DOHH2 (cell line): Measurements from ENCODE around the gene ANKRD22.

Source experiments
- EZH2phosphoT487 ChIP-seq: fragments of 200-600 bp; sonication (generic); IDR thresholded peaks from 2 replicates; pipeline ENCODE4 v1.6.1; 2017; ENCODE audit warnings: borderline replicate concordance, mild to moderate bottlenecking, antibody characterized with exemption, low read length, moderate library complexity, mixed read lengths
- TF ChIP-seq, protein P1 (sequence below): fragments of 200-600 bp; sonication (generic); IDR thresholded peaks from one replicate; pipeline ENCODE4 v1.5.1; 2014; ENCODE audit warnings: antibody characterized with exemption, mild to moderate bottlenecking, low read depth, low read length; ENCODE audit not compliant: poor library complexity, severe bottlenecking

DNA sequence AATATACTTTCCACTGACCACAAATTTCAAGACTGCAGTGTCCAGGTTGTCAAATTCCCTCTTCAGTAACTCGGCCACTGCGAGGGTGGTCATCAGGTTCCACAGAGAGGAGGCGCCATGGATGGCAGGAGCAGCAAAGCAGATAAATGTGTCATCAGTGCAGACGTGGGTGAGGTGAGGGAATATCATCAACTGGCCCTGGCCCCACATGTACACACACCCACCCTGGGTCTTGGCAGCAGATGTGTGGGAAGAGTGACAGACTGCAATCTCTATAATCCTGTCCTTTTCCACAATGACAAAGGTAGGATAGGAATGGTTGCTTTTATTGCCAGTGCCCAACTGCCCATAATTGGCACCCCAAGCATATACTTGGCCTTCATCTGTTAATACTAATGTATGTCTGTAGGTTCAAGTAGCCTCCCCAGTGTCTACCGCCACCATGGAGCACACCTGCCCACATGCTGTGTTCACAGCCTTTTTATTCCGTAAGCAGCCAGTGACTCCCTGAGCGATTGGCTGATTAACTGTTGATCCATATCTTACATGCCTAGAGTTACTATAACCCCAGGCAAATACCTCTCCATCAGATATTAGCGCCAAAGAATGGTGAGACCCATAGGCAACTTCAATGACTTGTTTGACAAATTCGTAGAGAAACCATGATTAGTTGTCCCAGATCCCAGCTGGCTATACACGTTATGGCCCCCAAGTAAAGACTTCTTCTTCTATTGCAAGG, 65.4 kb downstream of the ANKRD22 start:
- TF ChIP-seq, protein P1, sequence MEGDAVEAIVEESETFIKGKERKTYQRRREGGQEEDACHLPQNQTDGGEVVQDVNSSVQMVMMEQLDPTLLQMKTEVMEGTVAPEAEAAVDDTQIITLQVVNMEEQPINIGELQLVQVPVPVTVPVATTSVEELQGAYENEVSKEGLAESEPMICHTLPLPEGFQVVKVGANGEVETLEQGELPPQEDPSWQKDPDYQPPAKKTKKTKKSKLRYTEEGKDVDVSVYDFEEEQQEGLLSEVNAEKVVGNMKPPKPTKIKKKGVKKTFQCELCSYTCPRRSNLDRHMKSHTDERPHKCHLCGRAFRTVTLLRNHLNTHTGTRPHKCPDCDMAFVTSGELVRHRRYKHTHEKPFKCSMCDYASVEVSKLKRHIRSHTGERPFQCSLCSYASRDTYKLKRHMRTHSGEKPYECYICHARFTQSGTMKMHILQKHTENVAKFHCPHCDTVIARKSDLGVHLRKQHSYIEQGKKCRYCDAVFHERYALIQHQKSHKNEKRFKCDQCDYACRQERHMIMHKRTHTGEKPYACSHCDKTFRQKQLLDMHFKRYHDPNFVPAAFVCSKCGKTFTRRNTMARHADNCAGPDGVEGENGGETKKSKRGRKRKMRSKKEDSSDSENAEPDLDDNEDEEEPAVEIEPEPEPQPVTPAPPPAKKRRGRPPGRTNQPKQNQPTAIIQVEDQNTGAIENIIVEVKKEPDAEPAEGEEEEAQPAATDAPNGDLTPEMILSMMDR = no peak
- no peak for TF ChIP-seq EZH2phosphoT487
